GM18858 (cell line): Measurements from ENCODE around the gene HEY2.

ENCODE experiments used
- ATAC-seq: cut with Tn5 transposase; IDR thresholded peaks from one replicate; pipeline ENCODE4 v1.9.1; 2021; ENCODE audit not compliant: unreplicated experiment

Gene HEY2

GRCh38 chr6:125742464-125743120 is 6.8 kb upstream of the HEY2 start:
- ATAC-seq: no peak

DNA sequence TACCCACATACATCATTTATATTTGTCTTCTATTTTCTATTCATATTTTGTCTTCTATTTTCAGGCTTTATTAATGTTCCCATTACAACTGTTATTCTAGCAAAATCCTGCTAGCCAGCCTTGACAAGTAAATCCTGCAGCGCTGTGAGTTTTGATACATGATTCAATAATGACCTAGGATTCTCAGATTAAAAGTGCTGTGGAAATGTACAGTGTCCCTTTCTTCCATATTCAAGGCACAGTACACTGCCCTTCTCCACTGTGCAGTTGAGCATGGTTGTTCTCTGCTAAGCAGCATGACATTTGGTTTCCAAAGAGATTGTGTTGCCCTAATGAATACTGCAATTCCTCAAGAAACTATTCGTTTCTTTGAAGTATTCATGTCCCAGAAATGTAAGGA is 5.8 kb upstream of the HEY2 start:
- ATAC-seq: no peak

DNA sequence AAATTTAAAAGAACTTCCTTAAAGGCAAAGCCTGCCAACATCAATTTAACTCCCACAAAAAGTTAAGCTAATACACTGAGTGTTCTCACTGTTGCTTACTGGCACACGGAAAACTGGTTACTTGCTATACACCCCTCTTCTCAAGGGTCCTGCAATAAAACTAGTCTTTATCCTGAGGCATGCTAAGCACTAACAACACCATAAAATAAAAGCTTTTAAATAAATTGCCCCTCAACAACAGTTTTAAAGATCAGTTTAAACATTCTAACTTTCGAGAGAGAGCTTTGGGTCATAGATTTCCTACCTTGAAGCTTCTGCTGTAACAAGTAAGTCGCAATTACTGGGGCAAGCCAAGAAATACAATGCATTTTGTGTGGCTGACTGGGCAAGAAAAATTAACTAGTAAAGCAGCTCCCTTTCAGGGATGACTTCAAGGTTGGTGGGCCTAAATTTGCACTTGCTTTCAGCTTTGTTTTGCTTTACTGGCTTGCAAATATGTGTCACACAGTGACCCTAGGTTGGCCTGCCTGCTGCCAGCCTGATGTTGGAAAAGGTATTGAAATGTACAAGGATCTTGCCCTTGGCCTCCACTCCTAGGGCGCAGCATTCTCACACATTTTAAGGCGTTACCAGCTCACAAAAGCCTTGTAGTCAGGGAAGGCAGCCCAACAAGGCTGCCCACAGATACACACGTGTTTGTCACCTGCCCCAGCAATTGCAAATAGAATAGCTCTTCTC is 4.0 kb upstream of the HEY2 start:
- no peak for ATAC-seq

DNA sequence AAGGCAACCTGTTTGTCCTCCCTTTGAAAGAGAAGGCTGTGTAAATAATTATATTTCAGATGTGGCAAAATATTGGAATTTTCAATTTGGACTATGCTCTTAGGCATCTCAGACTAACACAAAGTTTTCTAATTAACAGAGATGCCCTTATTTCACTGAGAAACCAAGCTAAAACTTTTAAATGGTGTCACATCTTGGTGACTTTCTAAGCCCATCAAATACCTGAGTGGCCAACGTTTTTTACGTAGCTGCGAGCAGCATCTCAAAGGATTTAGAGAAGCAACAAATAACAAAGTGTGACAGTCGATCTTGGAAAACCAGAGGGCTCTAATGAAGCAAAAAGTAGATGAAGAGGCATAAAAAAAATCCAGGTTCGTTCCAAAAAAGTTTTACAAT is 3.4 kb upstream of the HEY2 start:
- ATAC-seq: no peak

DNA sequence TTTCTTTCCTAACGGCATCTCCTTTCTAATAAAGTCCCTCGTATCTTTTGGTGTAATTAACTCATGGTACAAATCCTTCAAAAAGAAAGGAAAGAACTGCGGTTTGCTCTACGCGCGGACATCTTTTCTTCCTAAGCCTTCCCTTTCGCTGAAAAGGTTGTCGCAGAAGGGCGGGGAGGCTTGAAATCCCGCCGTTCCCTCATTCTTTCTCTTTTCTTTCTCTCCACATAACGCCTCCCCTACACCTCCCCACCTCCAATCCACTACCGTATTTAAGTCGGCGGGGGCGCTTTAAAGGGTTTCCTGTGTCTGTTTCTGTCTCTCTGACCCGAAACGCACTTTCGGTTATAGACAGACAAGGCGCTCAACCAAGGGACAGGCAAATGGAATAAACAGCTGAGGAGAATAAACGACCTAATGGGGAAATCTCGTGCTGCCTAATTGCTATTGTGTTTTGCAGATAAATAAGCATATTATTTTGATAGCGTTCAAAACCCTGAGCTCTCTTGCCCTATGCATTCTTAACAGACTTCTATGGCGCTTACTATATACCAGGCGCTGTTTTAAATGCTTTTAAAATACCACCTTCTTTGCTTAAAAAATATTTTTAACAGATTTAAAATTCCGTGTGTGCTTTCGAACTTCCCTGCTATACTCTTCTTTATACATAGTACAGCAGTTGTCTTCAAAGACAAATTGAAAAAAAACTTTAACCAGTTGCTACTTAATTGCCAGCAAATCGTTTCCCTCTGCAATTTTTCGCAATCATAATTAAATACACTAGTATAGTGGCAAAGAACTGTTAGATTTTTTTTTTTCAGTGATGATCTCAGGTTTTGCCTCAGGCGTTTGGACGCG is 2.5 kb upstream of the HEY2 start:
- peak; percentile 64 for ATAC-seq

- no peak for ATAC-seq
Measured at GRCh38 chr6:125747589-125748405, 1.6 kb upstream of the HEY2 start.

- no peak for ATAC-seq
Measured at GRCh38 chr6:125748406-125749172, 843 bp upstream of the HEY2 start.

DNA sequence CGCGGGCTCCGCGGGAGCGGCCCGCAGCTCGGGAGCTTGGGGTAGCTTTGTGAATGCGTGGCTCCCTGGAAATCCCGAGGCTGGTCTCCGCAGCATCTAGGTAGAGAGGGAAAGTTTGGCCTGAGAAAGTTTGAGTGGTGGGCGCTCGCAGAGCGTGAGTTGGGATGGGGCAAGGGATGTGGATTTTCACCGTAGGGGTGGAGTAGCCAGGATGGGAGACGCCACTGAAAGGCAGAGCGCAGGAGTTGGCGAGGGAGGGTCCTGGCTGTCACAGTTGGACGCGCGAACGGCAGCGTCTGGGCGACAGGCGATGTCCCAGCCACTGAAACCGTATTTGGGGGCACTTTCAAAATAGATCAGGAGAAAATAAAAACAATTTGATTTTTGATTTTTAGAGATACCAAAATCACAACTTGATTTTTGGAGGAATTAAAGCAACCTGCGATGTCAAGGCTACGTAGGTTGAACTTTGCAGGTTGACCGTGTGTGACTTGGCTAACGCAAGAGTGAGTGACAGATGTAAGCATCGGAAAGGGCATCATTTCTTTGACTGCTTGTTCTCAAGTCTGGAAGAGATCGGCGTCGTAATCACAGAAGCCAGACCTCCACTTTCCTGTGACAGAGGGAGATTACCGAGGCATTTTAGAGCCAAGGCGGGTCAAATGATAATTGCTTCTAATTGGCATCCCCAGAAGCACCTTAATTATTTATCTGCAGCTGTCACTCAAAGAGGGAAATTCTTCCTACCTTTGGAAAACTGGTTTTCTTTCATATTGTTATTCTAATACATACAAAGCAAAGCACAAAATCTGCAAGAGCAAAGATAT is 646 bp downstream of the HEY2 start:
- no peak for ATAC-seq

- ATAC-seq: no peak
Measured at GRCh38 chr6:125750692-125751333, 1.4 kb downstream of the HEY2 start.

GRCh38 chr6:125751334-125751916 is 2.0 kb downstream of the HEY2 start:
- ATAC-seq: no peak

GRCh38 chr6:125752773-125753172 is 3.3 kb downstream of the HEY2 start:
- ATAC-seq: no peak

DNA sequence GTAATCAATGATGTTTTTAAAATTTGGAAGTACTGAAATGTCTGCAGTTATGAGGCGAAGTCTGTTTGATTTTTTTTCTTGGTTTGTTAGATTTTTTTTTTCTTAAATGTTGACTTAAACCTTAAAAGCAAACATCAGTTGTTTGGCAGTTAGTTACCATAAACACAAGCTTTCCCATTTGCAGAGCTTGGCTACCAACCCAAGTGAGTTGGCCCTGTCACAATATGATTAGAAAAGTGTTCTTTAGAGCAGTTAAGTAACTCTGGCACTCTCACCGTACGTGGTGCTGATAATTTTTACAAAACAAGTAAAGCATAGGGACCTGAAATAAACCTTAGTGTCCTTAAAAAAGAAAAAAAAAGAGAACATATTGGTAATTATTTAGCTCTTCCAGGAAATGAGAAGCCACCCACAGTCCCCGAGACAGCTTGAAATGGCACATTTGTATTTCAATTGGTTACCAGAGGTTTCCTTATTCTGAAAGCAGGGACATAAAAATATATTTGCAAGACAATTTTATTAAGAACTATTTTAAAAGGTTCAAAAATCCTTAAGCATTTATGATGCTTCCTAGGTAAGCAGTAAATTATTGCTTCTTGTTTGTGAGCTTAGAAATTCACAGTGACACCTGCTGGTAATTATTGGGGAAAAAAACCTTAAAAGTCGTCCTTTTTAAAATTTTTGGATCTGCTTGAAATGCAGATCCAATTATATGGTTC is 3.9 kb downstream of the HEY2 start:
- ATAC-seq: no peak

DNA sequence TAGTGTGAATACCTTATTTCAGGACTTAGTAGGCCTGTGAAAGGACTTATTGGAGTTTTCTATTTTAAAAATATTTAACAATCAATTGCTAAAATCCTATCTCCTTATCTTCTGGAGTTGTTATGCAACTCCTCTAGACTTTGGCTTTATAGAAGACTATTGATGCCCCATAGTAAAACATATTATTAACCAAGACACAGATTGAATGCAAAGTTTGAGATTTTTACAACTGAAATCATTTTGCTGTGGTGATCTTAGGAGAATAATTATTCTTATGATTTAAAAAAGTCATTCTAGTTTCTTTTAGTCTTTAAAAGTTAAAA is 4.5 kb downstream of the HEY2 start:
- no peak for ATAC-seq

GRCh38 chr6:125754566-125754965 is 5.1 kb downstream of the HEY2 start:
- no peak for ATAC-seq

DNA sequence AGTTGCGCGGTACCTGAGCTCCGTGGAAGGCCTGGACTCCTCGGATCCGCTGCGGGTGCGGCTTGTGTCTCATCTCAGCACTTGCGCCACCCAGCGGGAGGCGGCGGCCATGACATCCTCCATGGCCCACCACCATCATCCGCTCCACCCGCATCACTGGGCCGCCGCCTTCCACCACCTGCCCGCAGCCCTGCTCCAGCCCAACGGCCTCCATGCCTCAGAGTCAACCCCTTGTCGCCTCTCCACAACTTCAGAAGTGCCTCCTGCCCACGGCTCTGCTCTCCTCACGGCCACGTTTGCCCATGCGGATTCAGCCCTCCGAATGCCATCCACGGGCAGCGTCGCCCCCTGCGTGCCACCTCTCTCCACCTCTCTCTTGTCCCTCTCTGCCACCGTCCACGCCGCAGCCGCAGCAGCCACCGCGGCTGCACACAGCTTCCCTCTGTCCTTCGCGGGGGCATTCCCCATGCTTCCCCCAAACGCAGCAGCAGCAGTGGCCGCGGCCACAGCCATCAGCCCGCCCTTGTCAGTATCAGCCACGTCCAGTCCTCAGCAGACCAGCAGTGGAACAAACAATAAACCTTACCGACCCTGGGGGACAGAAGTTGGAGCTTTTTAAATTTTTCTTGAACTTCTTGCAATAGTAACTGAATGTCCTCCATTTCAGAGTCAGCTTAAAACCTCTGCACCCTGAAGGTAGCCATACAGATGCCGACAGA is 9.9 kb downstream of the HEY2 start:
- no peak for ATAC-seq

GRCh38 chr6:125759959-125760457 is 10.6 kb downstream of the HEY2 start:
- no peak for ATAC-seq

- no peak for ATAC-seq
Measured at GRCh38 chr6:125764121-125764671, 14.8 kb downstream of the HEY2 start.
